ENCODE data around the gene CROCC.
"Not testable (repeated sequence)": the region's sequence is repeated elsewhere in the genome, so short reads cannot be mapped to it uniquely, and the experiment has no call there.

Gene CROCC

DNA sequence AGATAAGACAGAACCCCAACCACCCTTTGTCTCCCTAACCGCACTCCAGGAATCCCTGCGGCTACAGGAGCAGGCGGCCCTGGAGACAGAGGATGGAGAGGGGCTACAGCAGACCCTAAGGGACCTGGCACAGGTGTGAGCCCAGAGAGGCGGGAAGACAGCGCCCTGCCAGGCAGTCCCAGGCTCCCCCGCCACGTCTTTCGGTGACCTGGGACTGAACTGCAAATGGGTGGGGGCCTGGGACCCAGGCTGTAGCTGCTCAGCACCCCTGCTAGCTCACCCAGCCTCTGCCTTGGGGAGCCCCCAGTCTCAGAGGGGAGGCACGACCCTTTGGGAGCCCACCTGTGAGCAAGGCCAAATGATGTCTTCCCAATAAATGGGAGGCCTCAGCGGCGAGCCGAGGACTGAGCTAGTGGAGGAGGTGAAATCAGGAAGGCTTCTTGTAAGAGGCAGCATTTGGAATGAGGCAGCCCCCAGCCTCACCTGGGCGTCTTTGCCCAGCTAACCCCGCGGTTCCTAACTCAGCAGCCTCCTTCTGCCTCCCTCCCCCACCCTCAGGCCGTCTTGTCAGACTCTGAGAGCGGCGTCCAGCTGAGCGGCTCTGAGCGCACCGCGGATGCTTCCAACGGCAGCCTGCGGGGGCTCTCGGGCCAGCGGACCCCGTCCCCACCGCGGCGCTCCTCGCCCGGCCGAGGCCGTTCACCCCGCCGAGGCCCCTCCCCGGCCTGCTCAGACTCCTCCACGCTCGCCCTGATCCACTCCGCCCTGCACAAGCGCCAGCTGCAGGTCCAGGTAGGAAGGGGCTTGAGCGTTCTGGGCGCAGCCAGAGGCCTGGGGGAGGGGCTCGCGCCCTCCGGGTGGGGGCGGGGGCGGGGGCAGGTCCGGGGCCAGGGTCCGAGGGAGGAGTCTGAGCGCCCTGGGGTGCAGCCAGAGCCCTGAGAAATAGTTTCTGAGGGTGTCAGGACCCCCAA, 16.9 kb downstream of the CROCC start:
- H3K36me3 Mint-ChIP-seq (ENCODE audit: low read depth), result peaks cover 16% of the 10 kb centered on the region
- H3K27ac Mint-ChIP-seq, result no peak overlapping the region
- no peaks in the 10 kb centered on the region for H3K4me1 Mint-ChIP-seq (ENCODE audit: low read depth)
- no peaks in the 10 kb centered on the region for H3K27me3 Mint-ChIP-seq
- H3K9me3 Mint-ChIP-seq, result no peaks in the 10 kb centered on the region
- no peak overlapping the region for H3K4me3 Mint-ChIP-seq

DNA sequence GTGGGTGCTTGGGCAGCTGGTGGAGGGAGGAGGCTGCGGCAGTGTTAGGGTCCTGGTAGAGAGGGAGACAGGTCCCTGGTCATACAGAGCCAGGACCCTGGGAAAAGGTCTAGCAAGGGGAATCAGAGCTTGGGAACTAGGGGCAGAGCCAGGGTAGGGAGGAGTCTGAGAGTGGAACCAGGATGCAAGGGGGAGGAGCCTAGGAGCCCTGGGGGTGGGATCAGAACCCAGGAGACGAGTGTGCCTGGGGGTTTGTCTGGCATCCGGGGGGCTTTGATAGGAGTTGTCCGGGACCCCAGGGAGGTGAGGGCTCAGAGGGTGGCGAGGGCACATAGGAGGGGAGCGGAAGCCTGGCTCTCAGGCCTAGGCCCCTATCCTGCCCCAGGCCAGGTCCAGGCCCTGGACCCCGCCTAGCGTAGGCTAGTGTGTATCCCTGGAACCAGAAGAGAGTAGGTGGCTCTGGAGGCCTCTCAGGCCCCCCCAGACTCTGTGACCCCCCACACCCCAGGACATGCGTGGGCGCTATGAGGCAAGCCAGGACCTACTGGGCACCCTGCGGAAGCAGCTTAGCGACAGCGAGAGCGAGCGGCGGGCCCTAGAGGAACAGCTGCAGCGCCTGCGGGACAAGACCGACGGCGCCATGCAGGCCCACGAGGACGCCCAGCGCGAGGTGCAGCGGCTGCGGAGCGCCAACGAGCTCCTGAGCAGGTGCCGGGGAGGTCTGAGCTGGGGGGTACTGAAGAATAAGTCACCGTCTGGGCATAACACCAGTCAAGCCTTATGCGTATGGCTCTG, 17.9 kb downstream of the CROCC start:
- H3K4me1 Mint-ChIP-seq (ENCODE audit: low read depth); H3K27ac Mint-ChIP-seq; H3K4me3 Mint-ChIP-seq; H3K27me3 Mint-ChIP-seq; H3K9me3 Mint-ChIP-seq: not testable (repeated sequence)
- H3K36me3 Mint-ChIP-seq (ENCODE audit: low read depth), result peaks cover 16% of the 10 kb centered on the region

DNA sequence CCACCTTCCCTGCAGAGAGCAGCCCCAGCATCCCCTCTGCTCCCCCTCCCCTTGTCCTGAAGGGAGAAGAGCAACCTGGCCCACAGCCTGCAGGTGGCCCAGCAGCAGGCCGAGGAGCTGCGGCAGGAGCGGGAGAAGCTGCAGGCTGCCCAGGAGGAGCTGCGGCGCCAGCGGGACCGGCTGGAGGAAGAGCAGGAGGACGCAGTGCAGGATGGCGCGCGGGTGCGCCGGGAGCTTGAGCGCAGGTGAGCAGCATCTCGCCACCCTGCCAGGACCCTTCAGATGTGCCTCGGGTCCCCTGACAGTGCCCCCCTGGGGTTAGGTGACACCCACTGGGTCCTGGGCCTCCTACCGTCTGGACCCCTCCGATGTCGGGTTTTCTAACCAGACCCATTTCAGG, 22.3 kb downstream of the CROCC start:
- Mint-ChIP-seq H3K4me1 (ENCODE audit: low read depth) (no peaks in the 10 kb centered on the region), H3K9me3 (no peaks in the 10 kb centered on the region), H3K27me3 (no peaks in the 10 kb centered on the region), H3K27ac (no peak overlapping the region), H3K4me3 (no peak overlapping the region), H3K36me3 (ENCODE audit: low read depth) (peaks cover 16% of the 10 kb centered on the region)

DNA sequence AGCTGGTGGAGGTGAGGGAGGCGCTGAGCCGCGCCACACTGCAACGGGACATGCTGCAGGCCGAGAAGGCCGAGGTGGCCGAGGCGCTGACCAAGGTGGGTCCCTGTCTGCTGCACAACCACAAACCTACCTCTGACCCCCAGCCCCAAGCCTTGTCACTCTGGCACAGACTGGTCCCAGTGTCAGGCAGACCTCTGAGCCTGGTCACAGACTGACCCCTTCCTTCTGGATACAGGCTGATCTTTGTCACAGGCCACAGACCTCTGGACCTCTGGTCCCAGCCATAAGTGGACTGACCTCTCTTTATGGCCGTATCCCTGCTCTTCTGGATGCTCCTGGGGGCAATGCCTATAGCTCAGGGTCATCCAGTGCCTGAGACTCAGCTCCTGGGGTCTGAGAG, 23.8 kb downstream of the CROCC start:
- H3K27me3 Mint-ChIP-seq; H3K4me1 Mint-ChIP-seq (ENCODE audit: low read depth): not testable (repeated sequence)

DNA sequence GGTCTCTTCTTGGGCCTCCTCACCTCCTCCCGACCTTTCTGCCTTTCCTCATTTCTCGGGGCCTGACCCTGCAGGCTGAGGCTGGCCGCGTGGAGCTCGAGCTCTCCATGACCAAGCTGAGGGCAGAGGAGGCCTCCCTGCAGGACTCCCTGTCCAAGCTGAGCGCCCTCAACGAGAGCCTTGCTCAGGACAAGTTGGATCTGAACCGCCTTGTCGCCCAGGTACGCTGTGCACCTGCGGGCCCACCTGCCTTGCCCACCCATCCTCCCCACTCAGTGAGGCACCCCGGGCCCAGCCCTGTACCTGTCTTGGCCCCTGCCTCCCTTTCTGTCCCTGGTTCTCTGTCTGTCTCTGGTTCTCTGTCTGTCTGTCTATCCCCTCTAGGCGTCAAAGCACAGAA, 24.5 kb downstream of the CROCC start:
- H3K4me3 Mint-ChIP-seq; H3K9me3 Mint-ChIP-seq; H3K27me3 Mint-ChIP-seq; H3K4me1 Mint-ChIP-seq (ENCODE audit: low read depth); H3K27ac Mint-ChIP-seq: not testable (repeated sequence)
- peaks cover 12% of the 10 kb centered on the region for H3K36me3 Mint-ChIP-seq (ENCODE audit: low read depth)

More for the DNA sequence above, 23.8 kb downstream of the CROCC start:
- not testable (repeated sequence) for H3K27ac Mint-ChIP-seq, H3K4me3 Mint-ChIP-seq, H3K9me3 Mint-ChIP-seq
- H3K36me3 Mint-ChIP-seq (ENCODE audit: low read depth), result peaks cover 16% of the 10 kb centered on the region

DNA sequence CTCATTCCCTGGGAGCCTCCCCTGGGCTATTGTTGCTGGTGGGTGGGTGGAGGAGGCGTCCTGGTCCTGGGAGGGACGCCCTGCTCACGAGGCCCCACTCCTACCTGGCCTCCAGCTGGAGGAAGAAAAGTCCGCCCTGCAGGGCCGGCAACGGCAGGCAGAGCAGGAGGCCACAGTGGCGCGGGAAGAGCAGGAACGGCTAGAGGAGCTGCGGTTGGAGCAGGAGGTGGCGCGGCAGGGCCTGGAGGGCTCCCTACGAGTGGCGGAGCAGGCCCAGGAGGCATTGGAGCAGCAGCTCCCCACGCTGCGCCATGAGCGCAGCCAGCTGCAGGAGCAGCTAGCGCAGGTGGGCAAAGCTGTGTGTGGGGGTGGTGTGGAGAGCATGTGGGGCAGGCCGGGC, 24.9 kb downstream of the CROCC start:
- Mint-ChIP-seq H3K36me3 (ENCODE audit: low read depth) (peaks cover 12% of the 10 kb centered on the region), H3K27me3 (no peaks in the 10 kb centered on the region), H3K9me3 (no peaks in the 10 kb centered on the region), H3K4me1 (ENCODE audit: low read depth) (no peaks in the 10 kb centered on the region), H3K27ac (no peak overlapping the region), H3K4me3 (no peak overlapping the region)

DNA sequence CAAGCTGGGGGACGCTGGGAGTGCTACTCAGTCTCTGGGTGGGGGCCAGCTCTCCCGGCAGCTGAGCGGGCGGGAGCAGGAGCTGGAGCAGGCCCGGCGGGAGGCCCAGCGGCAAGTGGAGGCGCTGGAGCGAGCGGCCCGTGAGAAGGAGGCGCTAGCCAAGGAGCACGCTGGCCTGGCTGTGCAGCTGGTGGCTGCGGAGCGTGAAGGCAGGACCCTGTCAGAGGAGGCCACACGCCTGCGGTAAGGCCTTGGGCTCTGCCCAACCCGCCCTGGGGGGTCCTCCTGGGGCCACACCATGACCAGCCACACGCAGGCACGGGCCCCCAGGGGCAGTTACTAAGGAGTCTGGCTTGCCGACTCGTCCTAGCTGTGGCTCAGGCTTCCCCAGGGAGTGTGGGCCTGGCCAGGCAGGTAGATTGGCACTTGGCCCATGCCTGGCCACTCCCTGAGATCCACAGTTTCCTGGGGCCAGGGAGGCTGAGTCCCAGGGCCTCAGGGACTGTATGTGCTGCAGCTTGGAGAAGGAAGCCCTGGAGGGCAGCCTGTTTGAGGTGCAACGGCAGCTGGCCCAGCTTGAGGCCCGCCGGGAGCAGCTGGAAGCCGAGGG, 26.7 kb downstream of the CROCC start:
- not testable (repeated sequence) for H3K36me3 Mint-ChIP-seq (ENCODE audit: low read depth); H3K4me1 Mint-ChIP-seq (ENCODE audit: low read depth); H3K27me3 Mint-ChIP-seq; H3K27ac Mint-ChIP-seq; H3K4me3 Mint-ChIP-seq; H3K9me3 Mint-ChIP-seq

DNA sequence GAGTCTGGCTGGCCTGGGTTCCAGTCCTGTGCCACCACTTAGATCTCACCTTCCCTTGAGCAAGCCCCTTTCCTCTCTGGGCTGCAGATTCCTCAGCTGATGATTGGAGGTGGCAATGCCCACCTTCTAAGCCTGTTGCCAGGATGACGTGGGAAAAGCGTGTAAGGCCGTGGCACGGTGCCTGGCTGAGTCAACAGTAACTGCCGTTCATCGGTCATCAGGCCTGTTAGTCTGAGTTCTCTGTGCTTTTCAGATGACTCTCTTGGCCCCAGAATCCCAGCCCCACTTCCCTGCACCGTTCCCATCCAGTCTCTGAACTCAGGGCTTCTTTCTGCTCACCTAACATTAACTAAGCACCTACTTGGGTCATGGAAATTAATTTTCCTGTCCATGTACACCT, 27.3 kb downstream of the CROCC start:
- not testable (repeated sequence) for H3K36me3 Mint-ChIP-seq (ENCODE audit: low read depth); H3K4me3 Mint-ChIP-seq; H3K4me1 Mint-ChIP-seq (ENCODE audit: low read depth); H3K27me3 Mint-ChIP-seq; H3K9me3 Mint-ChIP-seq; H3K27ac Mint-ChIP-seq

DNA sequence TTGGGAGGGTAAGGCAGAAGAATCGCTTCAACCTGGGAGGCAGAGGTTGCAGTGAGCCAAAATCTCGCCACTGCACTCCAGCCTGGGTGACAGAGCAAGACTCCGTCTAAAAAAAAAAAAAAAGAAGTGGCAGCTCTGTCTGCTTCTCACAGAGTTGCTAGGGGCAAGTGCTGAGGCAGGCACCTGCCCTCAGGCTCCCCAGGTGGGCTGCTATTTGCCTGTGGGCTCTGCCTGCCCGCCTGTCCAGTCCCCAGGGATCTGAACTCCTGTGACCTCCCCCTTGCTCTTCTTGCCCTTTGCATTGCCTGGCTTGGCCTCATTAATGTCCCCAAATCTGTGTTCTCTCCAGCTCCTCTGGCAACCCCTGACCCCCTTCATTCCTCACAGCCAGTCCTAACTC, 30.6 kb downstream of the CROCC start:
- H3K27ac Mint-ChIP-seq, result not testable (repeated sequence)

DNA sequence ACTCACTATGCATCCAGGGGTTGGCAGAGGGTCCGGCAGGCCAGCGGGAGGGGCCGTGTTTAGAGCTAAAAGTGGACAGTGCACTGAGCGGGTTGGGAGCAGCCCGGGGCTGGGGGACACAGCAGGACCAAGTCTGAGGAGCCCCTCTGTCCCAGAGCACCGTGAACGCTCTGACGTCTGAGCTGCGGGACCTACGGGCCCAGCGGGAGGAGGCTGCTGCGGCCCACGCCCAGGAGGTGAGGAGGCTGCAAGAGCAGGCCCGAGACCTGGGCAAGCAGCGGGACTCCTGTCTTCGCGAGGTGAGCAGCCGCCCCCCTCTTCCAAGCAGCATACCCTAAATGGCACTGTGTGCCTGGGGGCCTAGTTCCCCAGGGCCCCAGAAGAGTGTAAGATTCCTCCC, 32.8 kb downstream of the CROCC start:
- Mint-ChIP-seq H3K27ac (no peak overlapping the region), H3K4me3 (no peak overlapping the region), H3K27me3 (no peaks in the 10 kb centered on the region), H3K36me3 (ENCODE audit: low read depth) (no peaks in the 10 kb centered on the region), H3K9me3 (no peaks in the 10 kb centered on the region), H3K4me1 (ENCODE audit: low read depth) (no peaks in the 10 kb centered on the region)

More for the DNA sequence above, 30.6 kb downstream of the CROCC start:
- H3K9me3 Mint-ChIP-seq; H3K36me3 Mint-ChIP-seq (ENCODE audit: low read depth); H3K27me3 Mint-ChIP-seq; H3K4me1 Mint-ChIP-seq (ENCODE audit: low read depth); H3K4me3 Mint-ChIP-seq: not testable (repeated sequence)

DNA sequence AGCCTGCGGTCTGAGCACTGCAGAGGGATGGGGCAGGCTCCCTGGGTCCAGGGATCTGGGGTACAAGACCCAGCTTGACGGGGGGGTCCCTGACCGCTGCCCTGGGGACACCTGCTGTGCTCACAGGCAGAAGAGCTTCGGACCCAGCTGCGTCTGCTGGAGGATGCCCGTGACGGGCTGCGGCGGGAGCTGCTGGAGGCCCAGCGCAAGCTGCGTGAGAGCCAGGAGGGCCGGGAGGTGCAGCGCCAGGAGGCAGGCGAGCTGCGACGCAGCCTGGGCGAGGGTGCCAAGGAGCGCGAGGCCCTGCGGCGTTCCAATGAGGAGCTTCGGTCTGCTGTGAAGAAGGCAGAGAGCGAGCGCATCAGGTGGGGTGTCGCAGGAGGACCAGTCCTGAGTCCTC, 33.5 kb downstream of the CROCC start:
- H3K36me3 Mint-ChIP-seq (ENCODE audit: low read depth), result no peaks in the 10 kb centered on the region
- H3K9me3 Mint-ChIP-seq, result no peaks in the 10 kb centered on the region
- H3K4me1 Mint-ChIP-seq (ENCODE audit: low read depth), result peaks cover under 1% of the 10 kb centered on the region
- H3K4me3 Mint-ChIP-seq, result no peak overlapping the region
- H3K27me3 Mint-ChIP-seq, result no peaks in the 10 kb centered on the region
- no peak overlapping the region for H3K27ac Mint-ChIP-seq

DNA sequence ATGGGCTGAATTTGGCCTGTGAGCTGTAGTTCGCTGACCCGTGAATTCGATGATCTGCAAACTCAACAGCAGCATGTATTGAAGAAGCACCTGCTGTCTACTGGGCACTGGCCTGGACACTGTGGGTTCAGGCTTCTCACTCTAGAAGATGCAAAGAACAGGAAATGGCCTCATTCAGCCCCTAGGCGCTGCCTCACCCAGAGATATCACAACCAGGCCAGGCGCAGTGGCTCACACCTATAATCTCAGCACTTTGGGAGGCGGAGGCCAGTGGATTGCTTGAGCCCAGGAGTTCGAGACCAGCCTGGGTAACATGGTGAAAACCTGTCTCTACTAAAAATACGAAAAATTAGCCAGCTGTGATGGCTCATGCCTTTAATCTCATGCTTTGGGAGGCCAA, 35.0 kb downstream of the CROCC start:
- Mint-ChIP-seq H3K27ac (no peak overlapping the region), H3K36me3 (ENCODE audit: low read depth) (no peaks in the 10 kb centered on the region), H3K4me1 (ENCODE audit: low read depth) (peaks cover 12% of the 10 kb centered on the region), H3K27me3 (no peaks in the 10 kb centered on the region), H3K4me3 (no peak overlapping the region), H3K9me3 (no peaks in the 10 kb centered on the region)

DNA sequence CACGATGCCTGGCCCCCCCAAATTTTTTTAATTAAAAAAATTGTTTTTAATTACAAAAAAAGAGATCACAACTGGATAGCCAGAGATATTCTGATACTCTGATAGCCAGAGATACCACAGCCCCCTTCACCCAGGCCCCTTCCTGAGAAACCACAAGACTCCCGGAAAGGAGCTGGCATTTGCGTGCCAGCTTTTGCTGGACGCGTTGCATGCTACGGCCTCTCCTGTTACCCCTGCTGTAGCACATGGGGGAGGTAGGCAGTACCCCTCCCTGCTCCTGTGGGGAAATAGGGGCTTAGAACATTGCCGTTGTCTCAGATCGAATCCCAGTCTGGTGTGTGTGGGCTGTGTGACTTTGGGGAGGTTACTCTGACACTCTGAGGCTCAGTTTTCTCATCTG, 36.0 kb downstream of the CROCC start:
- Mint-ChIP-seq H3K4me3 (no peak overlapping the region), H3K9me3 (no peaks in the 10 kb centered on the region), H3K27me3 (no peaks in the 10 kb centered on the region), H3K4me1 (ENCODE audit: low read depth) (peaks cover 12% of the 10 kb centered on the region), H3K36me3 (ENCODE audit: low read depth) (no peaks in the 10 kb centered on the region), H3K27ac (no peak overlapping the region)

DNA sequence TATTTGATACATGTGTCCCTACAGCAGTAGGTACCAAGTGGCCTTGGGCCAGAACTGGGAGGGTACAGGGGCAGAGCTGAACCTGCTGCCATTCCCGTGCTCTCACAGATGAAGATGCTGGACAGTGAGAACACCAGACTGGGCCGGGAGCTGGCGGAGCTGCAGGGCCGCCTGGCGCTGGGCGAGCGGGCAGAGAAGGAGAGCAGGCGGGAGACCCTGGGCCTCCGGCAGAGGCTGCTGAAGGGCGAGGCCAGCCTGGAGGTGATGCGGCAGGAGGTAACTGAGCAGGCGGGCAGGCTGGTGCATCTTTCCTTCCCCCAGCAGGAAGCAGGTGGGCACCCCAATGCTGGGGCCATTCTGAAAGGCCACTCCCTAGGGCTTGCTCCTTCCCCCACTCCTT, 36.7 kb downstream of the CROCC start:
- Mint-ChIP-seq H3K27me3 (no peaks in the 10 kb centered on the region), H3K4me1 (ENCODE audit: low read depth) (peaks cover 12% of the 10 kb centered on the region), H3K4me3 (no peak overlapping the region), H3K9me3 (no peaks in the 10 kb centered on the region), H3K36me3 (ENCODE audit: low read depth) (no peaks in the 10 kb centered on the region), H3K27ac (no peak overlapping the region)

DNA sequence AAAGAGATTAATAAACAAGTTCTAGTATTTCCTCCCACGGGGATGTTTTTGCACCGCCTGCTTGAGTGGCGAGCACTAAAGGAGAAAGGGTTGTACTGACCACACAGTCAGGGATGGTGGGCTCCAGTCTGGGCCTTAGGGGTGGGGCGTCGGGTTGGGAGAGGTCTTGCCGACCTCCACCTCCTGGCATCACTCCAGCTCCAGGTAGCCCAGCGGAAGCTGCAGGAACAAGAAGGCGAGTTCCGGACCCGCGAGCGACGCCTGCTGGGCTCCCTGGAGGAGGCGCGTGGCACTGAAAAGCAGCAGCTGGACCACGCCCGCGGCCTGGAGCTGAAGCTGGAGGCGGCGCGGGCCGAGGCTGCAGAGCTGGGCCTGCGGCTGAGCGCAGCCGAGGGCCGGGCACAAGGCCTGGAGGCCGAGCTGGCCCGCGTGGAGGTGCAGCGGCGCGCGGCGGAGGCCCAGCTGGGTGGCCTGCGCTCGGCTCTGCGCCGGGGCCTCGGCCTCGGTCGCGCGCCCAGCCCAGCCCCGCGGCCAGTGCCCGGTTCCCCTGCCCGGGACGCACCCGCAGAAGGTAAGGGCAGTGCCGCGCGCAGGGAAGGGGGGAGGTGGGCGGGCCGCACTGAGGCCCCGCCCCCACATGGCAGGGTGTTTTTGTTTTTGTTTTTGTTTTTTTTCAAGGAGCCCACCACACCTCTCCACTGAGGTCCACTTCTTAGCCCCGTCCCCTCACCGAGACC, 39.0 kb downstream of the CROCC start:
- Mint-ChIP-seq H3K4me3 (peak overlapping the region; percentile 68), H3K9me3 (no peaks in the 10 kb centered on the region), H3K27me3 (no peaks in the 10 kb centered on the region), H3K36me3 (ENCODE audit: low read depth) (peaks cover under 1% of the 10 kb centered on the region), H3K4me1 (ENCODE audit: low read depth) (peaks cover 12% of the 10 kb centered on the region), H3K27ac (no peak overlapping the region)

Measured in stimulated activated naive CD8-positive, alpha-beta T cell treated with anti-CD3 and anti-CD28 coated beads, Interleukin-15, Interleukin-2, amounts not matched to agents 100 ng/mL and 50 ng/mL, for 24 hours (primary cell).